T-helper 2 cell treated with Interferon-gamma antibody and Interleukin-4, amounts not matched to agents 5 μg/mL and 100 μg/mL, for 36 hours (primary cell): ENCODE data around the gene ZDHHC8.

Experiments
- DNase-seq: peaks from one replicate; pipeline ENCODE4 v3.0.0; 2021; ENCODE audit warnings: low spot score
- H3K27ac Mint-ChIP-seq: one replicate; pipeline ENCODE4 v1.8.0; 2021; ENCODE audit warnings: mild to moderate bottlenecking, mixed read lengths
- H3K27me3 Mint-ChIP-seq: one replicate; pipeline ENCODE4 v1.8.0; 2021; ENCODE audit warnings: low read depth, mixed read lengths
- H3K36me3 Mint-ChIP-seq: one replicate; pipeline ENCODE4 v1.8.0; 2021; ENCODE audit warnings: low read depth, mixed read lengths
- H3K4me1 Mint-ChIP-seq: one replicate; pipeline ENCODE4 v1.8.0; 2021; ENCODE audit warnings: low read depth, mixed read lengths
- H3K4me3 Mint-ChIP-seq: one replicate; pipeline ENCODE4 v1.8.0; 2022; ENCODE audit warnings: mild to moderate bottlenecking, moderate library complexity, mixed read lengths
- H3K9me3 Mint-ChIP-seq: one replicate; pipeline ENCODE4 v1.8.0; 2021; ENCODE audit warnings: mixed read lengths

ZDHHC8 gene

GRCh38 chr22:20090730-20091240, 40.8 kb upstream of the ZDHHC8 start:
- Mint-ChIP-seq H3K27ac (no peak overlapping the region), H3K27me3 (no peaks in the 10 kb centered on the region), H3K4me1 (peaks cover 4% of the 10 kb centered on the region), H3K9me3 (no peaks in the 10 kb centered on the region), H3K4me3 (no peak overlapping the region), H3K36me3 (peaks cover 72% of the 10 kb centered on the region)
- DNase-seq: no peak

GRCh38 chr22:20091690-20092476, 39.7 kb upstream of the ZDHHC8 start:
- Mint-ChIP-seq H3K36me3 (peaks cover 74% of the 10 kb centered on the region), H3K4me1 (peaks cover 5% of the 10 kb centered on the region), H3K27ac (no peak overlapping the region)

GRCh38 chr22:20092477-20092854, 39.1 kb upstream of the ZDHHC8 start:
- DNase-seq: no peak
- Mint-ChIP-seq H3K4me1 (peaks cover 7% of the 10 kb centered on the region), H3K27me3 (no peaks in the 10 kb centered on the region), H3K9me3 (no peaks in the 10 kb centered on the region), H3K4me3 (no peak overlapping the region), H3K27ac (no peak overlapping the region), H3K36me3 (peaks cover 74% of the 10 kb centered on the region)

More at GRCh38 chr22:20091690-20092476, 39.7 kb upstream of the ZDHHC8 start:
- Mint-ChIP-seq H3K27me3 (no peaks in the 10 kb centered on the region), H3K4me3 (no peak overlapping the region), H3K9me3 (no peaks in the 10 kb centered on the region)
- no peak for DNase-seq

GRCh38 chr22:20093418-20094196, 38.0 kb upstream of the ZDHHC8 start:
- H3K27ac Mint-ChIP-seq: no peak overlapping the region
- no peaks in the 10 kb centered on the region for H3K9me3 Mint-ChIP-seq
- H3K4me3 Mint-ChIP-seq: no peak overlapping the region
- DNase-seq: no peak
- peaks cover 8% of the 10 kb centered on the region for H3K4me1 Mint-ChIP-seq
- peaks cover 77% of the 10 kb centered on the region for H3K36me3 Mint-ChIP-seq
- no peaks in the 10 kb centered on the region for H3K27me3 Mint-ChIP-seq

- H3K27me3 Mint-ChIP-seq: no peaks in the 10 kb centered on the region
- H3K4me1 Mint-ChIP-seq: peaks cover 14% of the 10 kb centered on the region
- H3K27ac Mint-ChIP-seq: no peak overlapping the region
- H3K36me3 Mint-ChIP-seq: peaks cover 78% of the 10 kb centered on the region
- H3K4me3 Mint-ChIP-seq: no peak overlapping the region
- H3K9me3 Mint-ChIP-seq: no peaks in the 10 kb centered on the region
- DNase-seq: no peak
These were observed 37.3 kb upstream of the ZDHHC8 start for GRCh38 chr22:20094197-20094807.

GRCh38 chr22:20095521-20095920, 36.1 kb upstream of the ZDHHC8 start:
- Mint-ChIP-seq H3K9me3 (no peaks in the 10 kb centered on the region), H3K27ac (no peak overlapping the region), H3K4me3 (no peak overlapping the region), H3K27me3 (no peaks in the 10 kb centered on the region), H3K4me1 (peaks cover 27% of the 10 kb centered on the region), H3K36me3 (peaks cover 81% of the 10 kb centered on the region)
- no peak for DNase-seq

- Mint-ChIP-seq H3K27ac (no peak overlapping the region), H3K4me1 (peaks cover 34% of the 10 kb centered on the region)
- no peak for DNase-seq
These were observed 34.8 kb upstream of the ZDHHC8 start for GRCh38 chr22:20096574-20097420.

GRCh38 chr22:20099099-20099711, 32.4 kb upstream of the ZDHHC8 start:
- DNase-seq: no peak
- peak overlapping the region; percentile 96 for H3K27ac Mint-ChIP-seq
- H3K27me3 Mint-ChIP-seq: no peaks in the 10 kb centered on the region
- H3K36me3 Mint-ChIP-seq: peaks cover 66% of the 10 kb centered on the region
- no peaks in the 10 kb centered on the region for H3K9me3 Mint-ChIP-seq
- peaks cover 42% of the 10 kb centered on the region for H3K4me1 Mint-ChIP-seq
- peak overlapping the region; percentile 81 for H3K4me3 Mint-ChIP-seq

More at GRCh38 chr22:20096574-20097420, 34.8 kb upstream of the ZDHHC8 start:
- Mint-ChIP-seq H3K27me3 (no peaks in the 10 kb centered on the region), H3K4me3 (no peak overlapping the region), H3K9me3 (no peaks in the 10 kb centered on the region), H3K36me3 (peaks cover 69% of the 10 kb centered on the region)

GRCh38 chr22:20101638-20102037, 30.0 kb upstream of the ZDHHC8 start:
- Mint-ChIP-seq H3K4me1 (peaks cover 38% of the 10 kb centered on the region), H3K27me3 (no peaks in the 10 kb centered on the region), H3K36me3 (peaks cover 52% of the 10 kb centered on the region), H3K9me3 (no peaks in the 10 kb centered on the region), H3K27ac (peak overlapping the region; percentile 41), H3K4me3 (no peak overlapping the region)
- no peak for DNase-seq

- Mint-ChIP-seq H3K36me3 (peaks cover 52% of the 10 kb centered on the region), H3K4me1 (peaks cover 35% of the 10 kb centered on the region), H3K27ac (peak overlapping the region; percentile 58), H3K27me3 (no peaks in the 10 kb centered on the region), H3K9me3 (no peaks in the 10 kb centered on the region), H3K4me3 (no peak overlapping the region)
- no peak for DNase-seq
These were observed 29.3 kb upstream of the ZDHHC8 start for GRCh38 chr22:20102203-20102780.

- no peak for DNase-seq
- Mint-ChIP-seq H3K27ac (no peak overlapping the region), H3K36me3 (peaks cover 35% of the 10 kb centered on the region), H3K27me3 (no peaks in the 10 kb centered on the region), H3K4me1 (peaks cover 14% of the 10 kb centered on the region), H3K9me3 (no peaks in the 10 kb centered on the region), H3K4me3 (no peak overlapping the region)
These were observed 26.0 kb upstream of the ZDHHC8 start for GRCh38 chr22:20105456-20106204.

- no peak overlapping the region for H3K4me3 Mint-ChIP-seq
- H3K4me1 Mint-ChIP-seq: peaks cover 12% of the 10 kb centered on the region
- H3K27me3 Mint-ChIP-seq: no peaks in the 10 kb centered on the region
- H3K27ac Mint-ChIP-seq: no peak overlapping the region
- H3K9me3 Mint-ChIP-seq: no peaks in the 10 kb centered on the region
- DNase-seq: no peak
- H3K36me3 Mint-ChIP-seq: peaks cover 38% of the 10 kb centered on the region
These were observed 25.3 kb upstream of the ZDHHC8 start for GRCh38 chr22:20106205-20106848.
